Measurements from ENCODE around the gene FGFBP2. TPM values are rescaled to one million over a fixed set of nuclear protein-coding genes. Genes with fewer than 3 reads are reported as not detected.

The FGFBP2 gene
- total RNA-seq, 1 donor from 2014 or later: not detected

DNA sequence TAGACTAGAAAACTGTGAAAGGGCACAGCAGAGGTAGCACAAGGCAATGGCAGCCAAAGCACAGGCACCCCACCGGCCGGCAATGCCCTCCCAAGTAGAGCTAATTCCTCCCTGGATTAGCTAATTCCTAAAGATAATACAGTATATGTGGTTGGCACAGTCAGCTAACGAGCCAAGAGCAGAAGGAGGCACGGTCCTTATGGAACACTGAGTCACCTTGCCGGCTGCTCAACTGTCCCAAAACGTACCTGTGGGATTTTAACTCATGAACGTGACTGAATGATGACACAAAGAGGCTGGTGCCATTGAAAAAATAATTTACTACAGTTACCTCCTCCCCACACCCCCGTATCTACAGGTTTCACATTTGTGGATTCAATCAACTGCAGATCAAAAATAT is 15.3 kb downstream of the FGFBP2 start:
- Mint-ChIP-seq H3K4me3 (ENCODE audit: unreplicated experiment) (no peak overlapping the region), H3K4me1 (ENCODE audit: low read depth, unreplicated experiment) (no peaks in the 10 kb centered on the region), H3K27ac (ENCODE audit: unreplicated experiment) (no peak overlapping the region), H3K27me3 (ENCODE audit: low read depth, unreplicated experiment) (peaks cover 6% of the 10 kb centered on the region), H3K9me3 (ENCODE audit: unreplicated experiment) (peaks cover 2% of the 10 kb centered on the region), H3K36me3 (ENCODE audit: low read depth, unreplicated experiment) (no peaks in the 10 kb centered on the region)
- DNase-seq (ENCODE audit: low read depth) (no peak), FAIRE-seq (no peak)
- H2AFZ ChIP-seq (ENCODE audit: low read depth, low read length): no peak overlapping the region
- no peaks in the 10 kb centered on the region for H3K79me2 ChIP-seq (ENCODE audit: insufficient read depth, low read length)
- no peak overlapping the region for H3K9ac ChIP-seq (ENCODE audit: low read length)
- no peaks in the 10 kb centered on the region for H3K9me3 ChIP-seq (ENCODE audit: insufficient read depth, low read depth, low read length)
- H3K4me1 ChIP-seq (ENCODE audit: insufficient read depth, low read length): no peaks in the 10 kb centered on the region
- no peak for TF ChIP-seq EZH2 (IDR thresholded peaks at IDR 0.05; ENCODE audit: insufficient read depth, low read length)
- TF ChIP-seq, protein P1, sequence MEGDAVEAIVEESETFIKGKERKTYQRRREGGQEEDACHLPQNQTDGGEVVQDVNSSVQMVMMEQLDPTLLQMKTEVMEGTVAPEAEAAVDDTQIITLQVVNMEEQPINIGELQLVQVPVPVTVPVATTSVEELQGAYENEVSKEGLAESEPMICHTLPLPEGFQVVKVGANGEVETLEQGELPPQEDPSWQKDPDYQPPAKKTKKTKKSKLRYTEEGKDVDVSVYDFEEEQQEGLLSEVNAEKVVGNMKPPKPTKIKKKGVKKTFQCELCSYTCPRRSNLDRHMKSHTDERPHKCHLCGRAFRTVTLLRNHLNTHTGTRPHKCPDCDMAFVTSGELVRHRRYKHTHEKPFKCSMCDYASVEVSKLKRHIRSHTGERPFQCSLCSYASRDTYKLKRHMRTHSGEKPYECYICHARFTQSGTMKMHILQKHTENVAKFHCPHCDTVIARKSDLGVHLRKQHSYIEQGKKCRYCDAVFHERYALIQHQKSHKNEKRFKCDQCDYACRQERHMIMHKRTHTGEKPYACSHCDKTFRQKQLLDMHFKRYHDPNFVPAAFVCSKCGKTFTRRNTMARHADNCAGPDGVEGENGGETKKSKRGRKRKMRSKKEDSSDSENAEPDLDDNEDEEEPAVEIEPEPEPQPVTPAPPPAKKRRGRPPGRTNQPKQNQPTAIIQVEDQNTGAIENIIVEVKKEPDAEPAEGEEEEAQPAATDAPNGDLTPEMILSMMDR (IDR thresholded peaks at IDR 0.05; ENCODE audit: insufficient read depth, low read depth, low read length): no peak
- H4K20me1 ChIP-seq (ENCODE audit: insufficient read depth, low read length): no peaks in the 10 kb centered on the region
- no peaks in the 10 kb centered on the region for H3K27me3 ChIP-seq (ENCODE audit: insufficient read depth, low read length)
- H3K36me3 ChIP-seq (ENCODE audit: insufficient read depth, low read length): no peaks in the 10 kb centered on the region
- no peak overlapping the region for H3K4me3 ChIP-seq (ENCODE audit: insufficient read depth, low read depth, low read length)
- no peak overlapping the region for H3K27ac ChIP-seq (ENCODE audit: low read depth, low read length)
- no peak overlapping the region for H3K4me2 ChIP-seq (ENCODE audit: low read length)

DNA sequence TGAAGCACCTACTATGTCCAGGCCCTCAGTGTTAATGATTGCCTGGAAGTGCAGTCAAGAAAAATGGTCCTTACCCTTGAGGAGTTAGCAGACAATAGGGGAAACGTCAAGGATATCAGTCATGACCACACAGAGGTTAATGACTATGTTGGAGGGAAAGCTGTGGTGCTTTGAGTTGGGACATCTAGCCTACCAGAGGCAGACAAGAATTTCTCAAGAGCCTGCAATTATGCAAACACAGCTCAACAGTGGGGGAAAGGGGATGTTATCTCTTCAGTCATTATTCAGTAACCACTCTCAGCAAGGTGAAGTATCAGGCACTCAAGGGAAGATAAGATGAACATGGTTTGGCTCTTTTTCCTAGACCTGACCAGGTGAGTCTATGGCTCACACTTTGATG is 17.5 kb downstream of the FGFBP2 start:
- Mint-ChIP-seq H3K9me3 (ENCODE audit: unreplicated experiment) (peaks cover 2% of the 10 kb centered on the region), H3K4me3 (ENCODE audit: unreplicated experiment) (no peak overlapping the region), H3K36me3 (ENCODE audit: low read depth, unreplicated experiment) (no peaks in the 10 kb centered on the region), H3K27me3 (ENCODE audit: low read depth, unreplicated experiment) (peaks cover 6% of the 10 kb centered on the region), H3K27ac (ENCODE audit: unreplicated experiment) (no peak overlapping the region), H3K4me1 (ENCODE audit: low read depth, unreplicated experiment) (no peaks in the 10 kb centered on the region)
- no peaks in the 10 kb centered on the region for H3K9me3 ChIP-seq (ENCODE audit: insufficient read depth, low read depth, low read length)
- H2AFZ ChIP-seq (ENCODE audit: low read depth, low read length): no peak overlapping the region
- no peak overlapping the region for H3K4me3 ChIP-seq (ENCODE audit: insufficient read depth, low read depth, low read length)
- no peaks in the 10 kb centered on the region for H3K79me2 ChIP-seq (ENCODE audit: insufficient read depth, low read length)
- no peak overlapping the region for H3K4me2 ChIP-seq (ENCODE audit: low read length)
- H3K9ac ChIP-seq (ENCODE audit: low read length): no peak overlapping the region
- DNase-seq (ENCODE audit: low read depth): no peak
- TF ChIP-seq EZH2 (IDR thresholded peaks at IDR 0.05; ENCODE audit: insufficient read depth, low read length): no peak
- TF ChIP-seq, protein P1 (IDR thresholded peaks at IDR 0.05; ENCODE audit: insufficient read depth, low read depth, low read length): no peak
- H3K27me3 ChIP-seq (ENCODE audit: insufficient read depth, low read length): no peaks in the 10 kb centered on the region
- H3K27ac ChIP-seq (ENCODE audit: low read depth, low read length): no peak overlapping the region
- no peak for FAIRE-seq
- no peaks in the 10 kb centered on the region for H3K36me3 ChIP-seq (ENCODE audit: insufficient read depth, low read length)
- no peaks in the 10 kb centered on the region for H3K4me1 ChIP-seq (ENCODE audit: insufficient read depth, low read length)
- H4K20me1 ChIP-seq (ENCODE audit: insufficient read depth, low read length): no peaks in the 10 kb centered on the region

DNA sequence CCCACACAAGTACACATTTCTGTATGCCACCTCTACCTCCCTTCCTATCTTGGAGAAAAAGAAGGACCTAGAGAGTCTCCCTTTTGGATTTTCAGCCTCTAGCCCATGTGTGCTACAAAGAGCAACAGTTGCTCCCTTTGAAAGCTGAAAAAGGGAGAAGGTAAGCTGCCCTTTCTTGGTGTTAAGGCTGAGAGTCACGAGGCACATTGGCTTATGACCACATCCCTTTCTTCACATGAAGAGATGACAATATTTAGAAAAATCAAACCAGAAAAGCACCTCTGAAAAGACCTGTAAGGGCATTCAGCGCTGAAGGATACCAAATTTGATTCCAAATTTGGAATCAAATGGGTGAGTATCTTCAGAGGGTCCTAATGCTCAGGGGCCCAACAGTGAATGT is 18.1 kb downstream of the FGFBP2 start:
- Mint-ChIP-seq H3K27me3 (ENCODE audit: low read depth, unreplicated experiment) (peaks cover 6% of the 10 kb centered on the region), H3K27ac (ENCODE audit: unreplicated experiment) (no peak overlapping the region), H3K9me3 (ENCODE audit: unreplicated experiment) (peaks cover 2% of the 10 kb centered on the region), H3K4me3 (ENCODE audit: unreplicated experiment) (no peak overlapping the region), H3K4me1 (ENCODE audit: low read depth, unreplicated experiment) (no peaks in the 10 kb centered on the region), H3K36me3 (ENCODE audit: low read depth, unreplicated experiment) (no peaks in the 10 kb centered on the region)
- Histone ChIP-seq H3K36me3 (ENCODE audit: insufficient read depth, low read length) (no peaks in the 10 kb centered on the region), H3K4me3 (ENCODE audit: insufficient read depth, low read depth, low read length) (no peak overlapping the region), H3K4me2 (ENCODE audit: low read length) (no peak overlapping the region), H3K27me3 (ENCODE audit: insufficient read depth, low read length) (no peaks in the 10 kb centered on the region), H4K20me1 (ENCODE audit: insufficient read depth, low read length) (no peaks in the 10 kb centered on the region), H3K9me3 (ENCODE audit: insufficient read depth, low read depth, low read length) (no peaks in the 10 kb centered on the region), H3K79me2 (ENCODE audit: insufficient read depth, low read length) (no peaks in the 10 kb centered on the region), H2AFZ (ENCODE audit: low read depth, low read length) (no peak overlapping the region), H3K9ac (ENCODE audit: low read length) (no peak overlapping the region), H3K4me1 (ENCODE audit: insufficient read depth, low read length) (no peaks in the 10 kb centered on the region), H3K27ac (ENCODE audit: low read depth, low read length) (no peak overlapping the region)
- TF ChIP-seq, protein P1 (IDR thresholded peaks at IDR 0.05; ENCODE audit: insufficient read depth, low read depth, low read length): no peak
- TF ChIP-seq EZH2 (IDR thresholded peaks at IDR 0.05; ENCODE audit: insufficient read depth, low read length): no peak
- DNase-seq (ENCODE audit: low read depth) (no peak), FAIRE-seq (no peak)

All from astrocyte (in vitro differentiated cells and primary cell).